GM19043 (cell line): ENCODE measurements around the gene LRRK1.
A peak's percentile ranks its signal among the peaks of the same experiment; 100 is the strongest.

Experiments
- ATAC-seq: cut with Tn5 transposase; IDR thresholded peaks from one replicate; pipeline ENCODE4 v1.9.1; 2021; ENCODE audit warnings: low read depth; ENCODE audit not compliant: unreplicated experiment

LRRK1 gene

GRCh38 chr15:100930306-100930848 is 11.2 kb downstream of the LRRK1 start:
- ATAC-seq: no peak

- peak; percentile 40 for ATAC-seq
Measured at GRCh38 chr15:100931143-100931890, 12.2 kb downstream of the LRRK1 start.

- no peak for ATAC-seq
Measured at GRCh38 chr15:100932676-100933348, 13.7 kb downstream of the LRRK1 start.

DNA sequence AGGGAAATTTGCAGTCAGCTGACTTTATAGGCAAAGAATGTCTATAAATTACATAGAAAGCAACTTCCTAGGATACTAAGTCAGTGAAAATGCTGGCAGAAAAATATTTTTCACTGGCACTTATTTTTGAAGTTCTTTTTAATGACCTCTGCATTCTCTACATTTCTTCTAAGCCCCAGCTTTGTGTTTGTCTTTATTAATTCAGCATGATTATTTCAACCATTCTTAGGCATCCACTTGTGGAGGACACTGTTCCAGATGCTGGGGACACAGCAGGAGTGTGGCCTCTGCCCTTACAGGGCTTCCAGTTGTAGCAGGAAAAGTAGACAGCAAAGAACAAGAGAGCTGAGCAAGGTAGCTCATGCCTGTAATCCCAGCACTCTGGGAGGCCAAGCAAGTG is 15.0 kb downstream of the LRRK1 start:
- ATAC-seq: no peak

GRCh38 chr15:100934726-100935125 is 15.6 kb downstream of the LRRK1 start:
- peak; percentile 23 for ATAC-seq

- no peak for ATAC-seq
Measured at GRCh38 chr15:100937171-100937570, 18.0 kb downstream of the LRRK1 start.

DNA sequence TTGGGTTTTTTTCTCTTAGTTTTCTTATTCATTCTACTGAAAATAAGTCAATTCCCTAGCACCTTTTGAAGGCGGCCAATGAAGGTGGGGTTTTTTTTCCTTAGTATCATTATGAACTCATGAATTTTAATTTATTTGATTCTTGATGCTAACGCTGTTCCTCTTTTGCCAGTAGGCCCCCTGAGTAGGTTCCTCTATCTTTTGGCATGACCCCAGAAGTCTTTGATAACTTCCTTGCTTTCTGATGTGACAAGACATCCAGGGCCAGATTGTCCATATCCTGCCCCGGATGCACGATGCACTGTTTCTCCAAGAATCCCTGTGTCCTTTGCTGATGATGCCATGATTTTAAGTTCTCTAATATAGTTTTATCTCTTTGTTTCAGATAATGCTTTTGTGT is 20.6 kb downstream of the LRRK1 start:
- no peak for ATAC-seq

- ATAC-seq: peak; percentile 83
Measured at GRCh38 chr15:100940767-100941379, 21.7 kb downstream of the LRRK1 start.

DNA sequence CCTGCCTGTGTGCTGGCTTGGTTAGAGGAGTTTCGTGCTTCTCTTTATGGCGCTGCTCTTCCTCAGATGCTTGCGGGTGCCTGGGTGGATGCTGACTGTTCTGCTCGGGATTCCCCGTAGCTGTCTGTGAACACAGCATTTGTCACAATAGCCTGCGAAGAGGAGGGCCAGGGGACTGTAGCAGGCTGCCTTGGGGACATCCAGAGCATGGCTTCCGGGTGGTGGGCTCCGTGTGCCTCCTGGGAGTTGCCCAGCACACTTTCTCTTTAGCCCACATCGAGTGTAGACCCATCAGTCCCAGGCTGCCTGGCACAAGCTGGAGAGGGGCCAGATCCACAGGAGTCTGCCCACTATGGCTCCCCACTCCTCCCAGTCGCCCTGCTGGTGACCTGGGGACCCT is 22.4 kb downstream of the LRRK1 start:
- ATAC-seq: no peak

- ATAC-seq: no peak
Measured at GRCh38 chr15:100942656-100943425, 23.7 kb downstream of the LRRK1 start.

DNA sequence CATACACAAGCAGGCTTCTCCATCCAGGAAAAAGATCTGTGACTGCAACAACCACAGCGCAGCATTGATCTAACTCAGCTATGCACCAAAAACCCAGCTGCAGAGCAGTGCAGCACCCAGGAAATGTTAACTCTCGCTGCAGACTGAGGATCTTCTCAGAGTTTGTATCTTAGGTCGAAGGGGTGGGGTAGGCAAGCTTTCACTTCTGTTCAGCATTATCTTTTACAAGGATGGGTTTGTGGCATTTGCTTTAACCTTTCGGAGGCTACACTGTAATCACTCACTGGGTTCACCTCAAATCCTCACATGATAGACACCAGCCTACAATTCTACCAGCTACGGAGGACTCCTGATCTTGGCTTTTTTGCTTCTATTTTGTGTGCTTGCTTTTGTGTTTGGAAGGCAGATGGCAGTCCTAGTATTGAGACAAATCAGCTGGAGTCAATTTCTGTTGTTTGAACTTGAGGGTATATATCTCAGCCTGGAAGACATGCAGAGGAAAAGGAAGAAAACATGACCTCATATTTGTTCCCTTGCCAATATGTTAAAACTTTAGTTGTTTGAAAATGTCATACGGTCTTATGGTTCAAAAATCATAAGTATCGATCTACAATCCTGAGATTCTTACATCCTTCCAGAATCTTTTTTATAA is 25.2 kb downstream of the LRRK1 start:
- ATAC-seq: peak; percentile 42

- no peak for ATAC-seq
Measured at GRCh38 chr15:100944986-100945385, 25.8 kb downstream of the LRRK1 start.

DNA sequence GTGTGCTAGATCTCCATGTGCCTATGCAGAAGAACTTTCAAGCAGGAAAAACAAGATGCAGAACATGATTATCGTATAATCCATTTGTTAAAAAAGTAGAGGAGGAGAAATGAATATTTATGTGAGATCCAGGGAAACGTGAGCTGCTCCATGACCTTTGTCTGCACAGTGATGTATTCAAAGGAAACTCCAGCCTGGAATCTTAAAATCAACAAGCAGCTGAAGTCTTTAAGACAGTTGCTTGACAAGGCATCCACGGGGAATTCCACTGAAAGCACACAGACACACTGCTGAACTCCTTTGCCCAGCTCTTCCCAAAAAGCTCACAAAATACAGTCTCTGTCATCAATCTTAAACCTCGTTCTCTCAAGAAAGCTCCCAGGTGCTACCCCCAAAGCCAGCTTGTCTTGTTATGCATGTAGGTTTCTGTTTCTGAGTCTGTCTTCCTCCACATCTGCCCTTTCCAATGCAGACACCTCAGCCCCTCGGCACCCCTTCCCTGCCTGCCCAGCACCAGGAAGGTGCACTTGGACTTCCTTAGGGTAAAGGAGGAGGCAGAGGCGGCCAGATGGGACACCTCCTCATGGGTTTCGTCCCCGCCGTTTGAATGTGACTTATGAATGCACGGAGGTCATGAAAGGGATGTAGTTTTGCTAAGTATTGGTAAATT is 28.7 kb downstream of the LRRK1 start:
- ATAC-seq: no peak

GRCh38 chr15:100948430-100948762 is 29.2 kb downstream of the LRRK1 start:
- no peak for ATAC-seq

DNA sequence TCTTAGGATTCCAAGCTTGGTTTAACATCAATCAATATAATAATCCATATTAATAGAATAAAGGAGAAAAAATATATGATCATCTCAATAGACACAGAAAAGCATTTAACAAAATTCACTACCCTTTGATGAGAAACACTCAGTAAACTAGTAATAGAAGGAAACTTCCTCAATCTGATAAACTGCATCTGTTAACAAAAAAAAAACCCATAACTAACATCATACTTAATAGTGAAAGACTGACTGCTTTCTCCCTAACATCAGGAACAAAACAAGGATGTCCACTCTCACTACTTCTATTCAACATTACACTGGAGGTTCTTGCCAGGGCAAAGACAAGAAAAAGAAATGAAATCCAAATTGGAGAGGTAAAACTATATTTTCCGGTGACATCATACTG is 30.5 kb downstream of the LRRK1 start:
- no peak for ATAC-seq

- ATAC-seq: no peak
Measured at GRCh38 chr15:100951965-100952364, 32.8 kb downstream of the LRRK1 start.

DNA sequence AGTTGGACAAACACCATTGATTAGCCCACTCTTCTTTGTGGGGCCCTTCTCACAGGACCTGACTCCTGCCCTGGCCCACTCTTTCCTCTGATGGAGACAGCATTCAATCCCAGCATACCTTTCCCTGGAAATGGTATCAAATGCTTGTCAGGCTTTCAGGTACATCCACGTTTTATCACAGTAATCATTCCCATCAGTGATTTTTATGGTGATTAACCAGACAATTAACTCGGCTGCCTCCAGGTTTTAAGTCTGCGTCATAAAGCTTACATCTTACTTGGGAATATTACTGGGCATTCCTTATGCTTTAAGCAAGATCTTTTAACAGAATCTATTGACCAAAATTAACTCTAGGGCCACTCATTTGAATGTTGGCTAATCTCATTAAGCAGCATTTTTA is 33.4 kb downstream of the LRRK1 start:
- ATAC-seq: no peak

- ATAC-seq: no peak
Measured at GRCh38 chr15:100958326-100959065, 39.3 kb downstream of the LRRK1 start.
